NCI-H2107 treated with DMSO at 0.1 percent for 48 hours (cell line): ENCODE data around the gene RHPN2.
"Not testable (repeated sequence)": the region's sequence is repeated elsewhere in the genome, so short reads cannot be mapped to it uniquely, and the experiment has no call there.

ENCODE experiments used
- DNase-seq: peaks from one replicate; lab custom pipeline; 2025; ENCODE audit not compliant: unreplicated experiment; lab: John Stamatoyannopoulos, UW

Gene RHPN2

DNA sequence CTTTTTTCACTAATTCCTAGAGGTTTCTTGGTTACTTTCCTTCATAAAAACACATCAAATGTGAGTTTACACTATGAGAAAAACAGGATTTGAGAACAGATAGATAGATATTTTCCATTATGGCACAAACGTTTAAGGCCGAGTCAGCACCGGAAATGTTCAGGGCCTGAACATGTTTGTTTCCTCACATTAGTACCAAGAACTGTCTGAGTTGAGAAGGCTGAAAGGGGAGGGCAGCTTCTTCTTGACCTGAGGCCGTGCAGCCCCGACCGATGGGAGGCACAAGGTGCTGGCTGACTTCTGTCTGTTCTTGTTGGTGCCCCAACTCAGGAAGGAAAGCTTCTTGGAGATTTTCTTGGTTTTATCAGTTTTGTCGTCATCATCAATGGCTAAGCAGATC is 84.9 kb downstream of the RHPN2 start:
- DNase-seq: not testable (repeated sequence)

DNA sequence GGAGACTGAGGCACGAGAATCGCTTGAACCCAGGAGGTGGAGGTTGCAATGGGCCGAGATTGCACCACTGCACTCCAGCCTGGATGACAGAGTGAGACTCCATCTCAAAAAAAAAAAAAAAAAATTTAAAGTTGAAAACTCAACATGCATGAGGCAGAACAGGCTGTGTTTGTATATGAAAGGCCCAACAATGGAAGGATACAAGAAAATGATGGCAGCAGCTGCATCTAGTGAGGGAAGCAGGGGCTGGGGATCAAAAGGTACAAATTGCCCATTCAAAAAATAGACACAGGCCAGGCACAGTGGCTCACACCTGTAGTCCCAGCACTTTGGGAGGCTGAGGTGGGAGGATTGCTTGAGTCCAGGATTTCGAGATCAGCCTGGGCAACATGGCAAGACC is 86.9 kb downstream of the RHPN2 start:
- DNase-seq: not testable (repeated sequence)

DNA sequence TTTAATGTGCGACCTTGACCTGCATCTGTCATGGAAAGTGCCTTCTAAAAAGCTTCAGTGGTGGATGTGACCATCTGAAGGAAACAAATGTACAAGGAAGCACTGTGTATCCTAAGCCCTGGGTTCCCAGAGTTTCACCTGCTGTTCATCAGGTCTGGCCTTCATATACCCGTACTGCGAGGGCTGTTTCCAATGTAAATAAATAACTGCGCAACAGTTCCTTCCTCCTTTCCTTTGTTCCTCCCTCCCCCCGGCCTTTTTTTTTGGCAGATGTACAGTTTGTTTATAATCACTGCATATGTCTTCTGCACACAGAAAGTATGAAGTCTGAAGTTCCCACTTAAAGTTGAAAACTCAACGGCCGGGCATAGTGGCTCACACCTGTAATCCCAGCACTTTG is 87.4 kb downstream of the RHPN2 start:
- no peak for DNase-seq

DNA sequence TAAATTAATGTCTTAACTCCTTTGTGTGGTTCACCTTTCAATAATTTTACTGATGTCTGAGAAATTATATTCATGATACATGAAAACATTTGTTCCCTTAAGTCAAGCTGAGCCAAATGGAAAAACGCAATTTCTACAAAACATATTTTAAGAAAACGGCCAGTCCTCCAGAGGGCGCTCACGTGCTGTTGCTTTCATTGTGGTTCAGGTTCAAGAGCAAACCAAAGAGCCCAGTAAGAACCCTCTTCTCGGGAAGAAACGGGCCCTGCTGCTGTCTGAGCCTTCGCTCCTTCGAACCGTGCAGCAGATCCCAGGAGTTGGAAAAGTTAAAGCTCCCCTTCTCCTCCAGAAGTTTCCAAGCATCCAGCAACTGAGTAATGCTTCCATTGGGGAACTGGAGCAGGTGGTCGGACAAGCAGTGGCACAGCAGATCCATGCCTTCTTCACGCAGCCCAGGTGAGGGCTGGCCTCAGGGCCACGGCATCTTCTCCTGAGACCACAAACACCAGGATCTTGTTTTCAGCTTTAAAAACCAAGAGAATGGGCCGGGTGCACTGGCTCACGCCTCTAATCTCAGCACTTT is 88.4 kb downstream of the RHPN2 start:
- peak; percentile 71 for DNase-seq

DNA sequence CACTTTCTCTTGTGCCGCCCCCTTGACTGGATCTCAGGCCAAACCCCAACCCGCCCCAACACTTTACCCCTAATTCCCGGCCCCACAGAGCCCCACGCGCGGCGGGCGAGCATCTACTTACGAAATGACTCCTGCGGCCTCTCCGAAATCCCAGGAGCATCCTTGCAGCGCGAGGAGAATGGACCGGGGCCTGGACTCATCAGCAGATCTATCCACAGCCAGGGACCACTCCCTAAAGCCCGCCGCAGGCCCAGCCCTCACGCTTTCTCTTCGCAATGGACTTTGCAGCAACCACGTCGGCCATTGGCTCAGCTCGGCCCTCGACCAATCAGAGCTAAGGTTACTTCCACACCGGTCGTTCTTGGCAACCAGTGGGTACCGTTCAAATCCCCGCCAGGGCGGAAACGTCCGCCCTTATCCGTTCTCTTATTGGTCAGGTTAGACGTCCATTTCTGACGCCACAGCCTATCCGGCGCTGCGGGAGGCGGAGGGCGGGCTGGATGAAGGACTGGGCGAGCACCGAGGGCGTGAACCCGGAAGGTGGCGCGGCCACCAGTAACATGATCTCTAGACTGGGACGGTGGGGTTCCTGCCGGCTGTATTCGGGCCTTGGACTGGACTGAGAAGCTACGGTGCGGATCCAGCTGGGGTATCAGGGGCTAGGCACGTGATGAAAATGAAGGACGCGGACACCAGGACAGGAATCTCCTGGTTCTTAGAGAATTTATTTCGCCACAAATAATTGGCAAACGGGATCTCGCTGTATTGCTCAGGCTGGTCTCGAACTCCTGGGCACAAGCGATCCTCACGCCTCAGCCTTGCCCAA is 92.8 kb downstream of the RHPN2 start, which contains the start of the genes CEP89 and FAAP24:
Gene CEP89, minus strand, starts transcription at position 244 of the 826 bp plus-strand sequence. Its CDS starts 84 bp downstream, at position 160.
Gene FAAP24, plus strand, starts transcription at position 528 of the 826 bp plus-strand sequence. CDS start 955 bp downstream, outside the sequence.
- DNase-seq: peak; percentile 97

DNA sequence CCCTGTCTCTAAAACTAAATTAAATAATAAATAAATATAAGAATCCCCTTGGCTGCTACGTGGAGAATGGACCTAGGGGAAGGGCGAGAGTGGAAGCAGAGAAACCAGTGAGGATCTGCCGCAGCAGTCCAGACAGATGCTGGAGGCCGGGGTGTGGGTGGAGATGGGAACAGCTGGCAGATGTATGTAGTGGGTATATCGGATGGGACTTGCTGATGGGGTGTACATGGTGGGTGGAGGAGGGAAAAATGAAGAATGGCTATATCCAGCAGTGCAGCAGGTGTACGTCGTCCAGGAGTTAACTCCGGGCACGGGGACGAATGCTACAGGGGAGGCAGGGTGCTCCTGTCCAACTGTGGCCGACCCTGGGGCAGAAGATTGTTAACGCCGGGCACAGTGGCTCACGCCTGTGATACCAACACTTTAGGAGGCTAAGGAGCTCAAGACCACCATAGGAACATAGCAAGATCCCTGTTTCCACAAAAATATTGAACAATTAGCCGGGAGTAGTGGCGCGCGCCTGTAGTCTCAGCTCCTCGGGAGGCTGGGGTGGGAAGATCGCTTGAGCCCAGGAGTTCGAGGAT is 93.6 kb downstream of the RHPN2 start:
- no peak for DNase-seq

DNA sequence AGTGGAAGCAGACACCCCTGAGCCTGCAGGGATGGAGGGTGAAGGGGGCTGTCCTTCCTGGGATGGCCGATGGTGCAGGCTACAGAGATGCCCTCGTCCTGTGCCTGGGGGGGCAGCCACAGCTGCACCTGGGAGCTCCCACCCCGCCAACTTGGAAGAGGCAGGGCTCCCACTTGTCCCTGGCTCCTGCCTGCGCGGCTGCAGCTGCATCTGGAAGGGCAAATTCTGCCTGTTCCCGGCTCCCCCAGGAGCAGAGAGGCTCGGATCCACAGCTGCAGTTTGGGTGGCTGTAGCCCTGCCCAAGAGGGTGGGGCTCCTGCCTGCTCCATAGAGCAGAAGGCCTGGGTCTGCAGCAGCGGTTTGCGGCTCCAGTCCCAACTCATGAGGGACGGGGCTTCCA is 95.1 kb downstream of the RHPN2 start:
- no peak for DNase-seq

DNA sequence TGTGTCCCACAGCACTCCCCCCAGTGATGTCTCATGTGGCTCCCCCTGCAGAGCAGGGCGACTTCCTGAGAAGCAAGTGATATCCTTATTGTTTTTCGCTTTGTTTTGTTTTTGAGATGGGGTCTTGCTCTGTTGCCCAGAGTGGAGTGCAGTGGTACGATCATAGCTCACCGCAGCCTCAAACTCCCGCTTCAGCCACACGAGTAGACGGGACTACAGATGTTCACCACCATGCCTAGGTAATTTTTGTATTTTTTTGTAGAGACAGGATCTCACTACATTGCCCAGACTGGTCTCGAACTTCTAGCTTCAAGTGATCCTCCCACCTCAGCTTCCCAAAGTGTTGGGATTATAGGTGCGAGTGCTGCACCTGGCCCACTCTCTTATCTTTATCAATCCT is 97.9 kb downstream of the RHPN2 start:
- no peak for DNase-seq

DNA sequence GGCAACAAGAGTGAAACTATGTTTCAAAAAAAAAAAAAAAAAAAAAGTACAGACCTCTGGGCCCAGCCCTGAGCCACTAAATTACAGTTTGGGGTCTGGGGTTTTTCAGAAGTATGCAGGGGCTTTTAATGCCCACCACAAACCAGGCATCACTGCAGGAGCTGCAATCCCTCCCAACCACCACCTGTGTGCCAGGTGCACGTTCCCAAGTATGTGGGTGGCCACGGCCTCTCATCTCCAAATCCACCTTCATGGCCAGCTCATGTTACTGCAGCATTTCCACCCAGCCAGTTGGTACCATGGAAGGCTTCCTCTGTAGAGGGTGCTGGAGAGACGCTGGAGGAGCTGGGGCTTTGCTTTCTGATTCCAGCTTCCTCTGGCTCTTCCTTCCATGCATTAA is 119.4 kb downstream of the RHPN2 start:
- DNase-seq: peak; percentile 68

DNA sequence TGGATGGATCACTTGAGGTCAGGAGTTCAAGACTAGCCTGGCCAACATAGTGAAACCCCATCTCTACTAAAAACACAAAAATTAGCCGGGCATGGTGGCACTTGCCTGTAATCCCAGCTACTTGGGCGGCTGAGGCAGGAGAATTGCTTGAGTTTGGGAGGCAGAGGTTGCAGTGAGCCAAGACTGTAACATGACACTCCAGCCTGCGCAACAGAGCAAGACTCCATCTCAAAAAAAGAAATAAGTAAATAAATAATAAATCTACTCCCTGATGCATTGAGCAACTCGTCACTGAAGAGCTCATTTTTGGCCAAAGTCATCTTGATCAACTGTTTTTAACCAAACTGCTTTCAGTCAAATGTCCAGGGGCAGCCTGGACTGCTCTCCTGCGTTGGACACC is 123.4 kb downstream of the RHPN2 start:
- not testable (repeated sequence) for DNase-seq

DNA sequence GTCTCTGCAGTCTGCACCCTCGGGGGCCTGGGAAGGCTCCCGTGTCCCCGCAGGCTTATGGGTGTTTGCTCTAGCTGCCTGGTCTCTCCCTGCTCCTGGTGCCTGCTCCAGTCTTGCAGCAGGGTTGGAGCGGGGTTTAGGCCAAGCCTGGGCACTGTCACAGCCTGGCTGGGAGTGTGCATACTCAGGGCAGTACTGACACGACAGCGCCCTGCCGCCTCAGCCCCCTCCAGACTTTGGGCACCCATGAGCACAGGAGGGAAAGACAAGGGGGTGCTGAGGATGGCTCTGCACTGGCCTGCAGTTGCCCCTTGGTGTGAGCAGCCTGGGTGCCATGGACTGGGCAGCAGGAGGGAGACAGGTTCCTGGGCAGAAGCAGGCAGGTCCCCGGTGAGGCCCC is 128.6 kb downstream of the RHPN2 start:
- no peak for DNase-seq

DNA sequence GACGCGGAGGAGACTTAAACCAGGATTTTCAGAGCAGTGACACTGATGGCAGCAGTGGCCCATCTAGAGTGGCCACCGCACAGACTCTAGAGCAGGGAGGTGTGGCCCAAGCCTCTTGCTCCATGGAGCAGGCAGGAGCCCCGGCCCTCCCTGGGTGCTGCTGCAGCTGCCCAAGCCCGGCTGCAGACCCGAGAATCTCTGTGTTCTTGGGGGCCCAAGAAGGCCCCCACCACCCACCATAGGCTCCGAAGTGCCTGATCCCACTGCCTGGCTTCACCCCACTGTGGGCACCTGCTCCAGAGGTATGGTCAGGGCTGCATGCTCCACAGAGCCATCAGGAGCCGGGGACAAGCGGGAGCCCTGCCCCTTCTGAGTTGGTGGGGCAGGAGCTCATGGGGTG is 129.1 kb downstream of the RHPN2 start:
- DNase-seq: no peak

DNA sequence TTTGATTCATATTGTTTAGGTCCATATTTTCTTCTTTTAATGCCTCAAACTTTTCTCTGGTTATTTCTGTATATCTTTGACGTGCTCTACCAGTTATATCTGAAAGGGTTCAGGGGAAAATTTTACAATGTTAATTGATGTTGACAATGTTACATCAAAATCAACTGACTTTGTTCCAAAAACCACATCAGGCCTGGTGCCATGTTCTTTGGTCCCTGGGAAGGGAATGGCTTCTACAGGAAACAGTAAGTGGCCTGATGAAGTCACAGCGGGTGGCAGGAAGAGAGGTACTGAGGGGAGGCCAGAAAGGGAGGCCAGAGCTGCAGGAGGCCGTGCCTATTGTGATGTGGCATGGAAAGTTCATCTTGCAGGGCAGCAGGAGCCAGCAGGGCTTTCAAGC is 131.1 kb downstream of the RHPN2 start:
- no peak for DNase-seq

DNA sequence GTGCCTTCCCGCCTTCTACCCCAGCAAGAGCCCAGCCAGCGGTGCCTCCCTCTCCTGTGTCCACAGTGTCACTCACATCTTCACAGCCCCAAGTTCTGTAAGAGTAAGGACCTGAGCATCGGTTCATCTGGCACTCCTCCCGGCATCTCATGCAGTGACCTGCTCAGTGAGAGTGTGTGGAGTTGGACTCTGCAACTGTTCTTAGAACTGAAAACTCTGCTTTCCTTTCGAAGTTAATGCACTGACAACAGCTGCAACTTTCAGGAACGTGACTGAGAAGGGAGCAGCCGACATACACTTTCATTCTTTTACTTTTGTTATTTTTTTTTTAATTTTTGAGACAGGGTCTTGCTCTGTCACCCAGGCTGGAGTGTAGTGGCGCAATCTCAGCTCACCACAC is 134.1 kb downstream of the RHPN2 start:
- DNase-seq: no peak

DNA sequence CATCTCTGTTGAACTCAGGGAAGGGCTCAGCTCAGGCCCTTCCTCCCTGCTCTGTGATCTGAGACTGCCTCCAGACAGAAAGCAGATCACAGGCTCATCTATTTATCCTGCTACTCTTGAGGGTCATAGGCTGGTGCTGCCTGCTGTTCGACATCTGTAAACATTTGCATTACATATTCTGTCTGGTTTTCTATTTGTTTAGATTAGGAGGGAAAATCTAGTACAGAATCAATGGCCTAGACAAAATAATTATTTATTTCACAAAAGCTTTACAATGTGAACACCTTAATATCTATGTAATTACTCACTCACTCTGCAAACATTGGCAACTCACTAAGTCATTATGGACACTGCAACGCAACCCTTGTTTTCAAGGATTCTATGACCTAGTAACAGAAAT is 135.9 kb downstream of the RHPN2 start:
- no peak for DNase-seq
